ENCODE measurements around the gene DDIT4. TPM values are rescaled to one million over a fixed set of nuclear protein-coding genes. Genes with fewer than 3 reads are reported as not detected.
"Not testable (repeated sequence)": the region's sequence is repeated elsewhere in the genome, so short reads cannot be mapped to it uniquely, and the experiment has no call there.

The DDIT4 gene, protein sequence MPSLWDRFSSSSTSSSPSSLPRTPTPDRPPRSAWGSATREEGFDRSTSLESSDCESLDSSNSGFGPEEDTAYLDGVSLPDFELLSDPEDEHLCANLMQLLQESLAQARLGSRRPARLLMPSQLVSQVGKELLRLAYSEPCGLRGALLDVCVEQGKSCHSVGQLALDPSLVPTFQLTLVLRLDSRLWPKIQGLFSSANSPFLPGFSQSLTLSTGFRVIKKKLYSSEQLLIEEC
- 100 to 1,000 TPM in 1 of 2 donors, 10 to 100 TPM in 1; 45.5 to 147 TPM for total RNA-seq

DNA sequence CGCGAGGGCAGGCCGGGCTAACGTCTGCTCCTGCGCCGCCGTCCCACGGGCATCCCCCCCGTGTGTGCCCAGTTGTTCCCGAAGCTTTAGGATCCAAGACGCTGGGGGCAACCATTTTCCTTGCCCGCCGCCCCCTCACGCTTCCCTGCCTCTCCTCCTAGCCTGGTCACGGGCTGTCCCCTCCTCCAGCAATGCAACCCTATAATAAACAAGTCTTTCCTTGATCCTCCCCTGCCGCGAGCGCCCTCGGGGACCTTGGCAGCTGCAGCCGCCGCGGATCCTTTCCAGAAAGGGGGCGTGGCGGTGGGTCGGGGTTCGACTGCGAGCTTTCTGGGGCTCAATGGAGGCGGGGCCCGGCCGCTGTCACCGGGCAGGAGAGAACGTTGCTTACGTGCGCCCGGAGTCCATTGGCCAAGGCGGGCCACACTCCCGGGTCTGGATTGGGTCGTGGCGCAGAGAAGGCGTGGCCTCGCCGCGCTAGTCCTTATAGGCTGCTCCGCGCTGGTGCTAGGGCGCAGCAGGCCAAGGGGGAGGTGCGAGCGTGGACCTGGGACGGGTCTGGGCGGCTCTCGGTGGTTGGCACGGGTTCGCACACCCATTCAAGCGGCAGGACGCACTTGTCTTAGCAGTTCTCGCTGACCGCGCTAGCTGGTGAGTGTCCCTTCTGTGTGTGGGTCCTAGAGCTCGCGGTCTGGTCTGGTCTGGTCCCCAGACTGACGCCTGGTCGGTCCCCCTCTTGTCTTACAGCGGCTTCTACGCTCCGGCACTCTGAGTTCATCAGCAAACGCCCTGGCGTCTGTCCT, at the start of gene DDIT4:
Gene DDIT4 (plus strand): TSS at position 515 of the 803 bp plus-strand sequence. CDS start 293 bp downstream, outside the sequence.
- intact Hi-C loops (cut with DNase I): loop anchor here (2.0 kb wide), 1 partner anchor 57 kb away; no protein-coding TSS in a partner anchor
- Histone ChIP-seq H3K9me3 (no peaks in the 10 kb centered on the region), H3K4me3 (peak within 1 kb of the TSS; percentile 79), H3K4me1 (peaks cover 28% of the 10 kb centered on the region), H3K36me3 (no peaks in the 10 kb centered on the region), H3K9ac (ENCODE audit: low read depth in 2 of 2, low read length in 2 of 2) (peak within 1 kb of the TSS; percentile 97 to 99), H3K27me3 (no peaks in the 10 kb centered on the region), H3K27ac (peak within 1 kb of the TSS; percentile 97)
- DNase-seq: peak; percentile 99
- TF ChIP-seq, protein P1, sequence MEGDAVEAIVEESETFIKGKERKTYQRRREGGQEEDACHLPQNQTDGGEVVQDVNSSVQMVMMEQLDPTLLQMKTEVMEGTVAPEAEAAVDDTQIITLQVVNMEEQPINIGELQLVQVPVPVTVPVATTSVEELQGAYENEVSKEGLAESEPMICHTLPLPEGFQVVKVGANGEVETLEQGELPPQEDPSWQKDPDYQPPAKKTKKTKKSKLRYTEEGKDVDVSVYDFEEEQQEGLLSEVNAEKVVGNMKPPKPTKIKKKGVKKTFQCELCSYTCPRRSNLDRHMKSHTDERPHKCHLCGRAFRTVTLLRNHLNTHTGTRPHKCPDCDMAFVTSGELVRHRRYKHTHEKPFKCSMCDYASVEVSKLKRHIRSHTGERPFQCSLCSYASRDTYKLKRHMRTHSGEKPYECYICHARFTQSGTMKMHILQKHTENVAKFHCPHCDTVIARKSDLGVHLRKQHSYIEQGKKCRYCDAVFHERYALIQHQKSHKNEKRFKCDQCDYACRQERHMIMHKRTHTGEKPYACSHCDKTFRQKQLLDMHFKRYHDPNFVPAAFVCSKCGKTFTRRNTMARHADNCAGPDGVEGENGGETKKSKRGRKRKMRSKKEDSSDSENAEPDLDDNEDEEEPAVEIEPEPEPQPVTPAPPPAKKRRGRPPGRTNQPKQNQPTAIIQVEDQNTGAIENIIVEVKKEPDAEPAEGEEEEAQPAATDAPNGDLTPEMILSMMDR (IDR thresholded peaks at IDR 0.05): no peak

DNA sequence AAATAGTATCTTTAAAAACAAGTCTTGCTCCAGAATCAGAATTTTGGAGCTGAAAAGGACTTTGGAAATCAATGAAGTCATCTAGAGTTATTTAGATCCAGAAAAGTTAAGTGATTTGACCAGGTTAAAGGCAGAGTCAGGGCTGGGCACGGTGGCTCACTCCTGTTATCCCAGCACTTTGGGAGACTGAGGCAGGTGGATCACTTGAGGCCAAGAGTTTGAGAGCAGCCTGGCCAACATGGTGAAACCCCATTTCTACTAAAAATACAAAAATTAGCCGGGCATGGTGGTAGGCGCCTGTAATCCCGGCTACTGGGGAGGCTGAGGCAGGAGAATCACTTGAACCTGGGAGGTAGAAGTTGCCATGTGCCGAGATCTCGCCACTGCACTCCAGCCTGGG, 49.5 kb upstream of the DDIT4 start:
- intact Hi-C loops (cut with DNase I): loop anchor here (5.0 to 10.0 kb wide), 3 partner anchors 99 to 319 kb away; no protein-coding TSS in a partner anchor
- H3K36me3 ChIP-seq, H3K27ac ChIP-seq, DNase-seq, H3K9me3 ChIP-seq, H3K4me1 ChIP-seq, H3K27me3 ChIP-seq, H3K4me3 ChIP-seq: not testable (repeated sequence)
- H3K9ac ChIP-seq (ENCODE audit: low read depth in 2 of 2, low read length in 2 of 2): peak overlapping the region in 1 of 2 donors; percentile 1

DNA sequence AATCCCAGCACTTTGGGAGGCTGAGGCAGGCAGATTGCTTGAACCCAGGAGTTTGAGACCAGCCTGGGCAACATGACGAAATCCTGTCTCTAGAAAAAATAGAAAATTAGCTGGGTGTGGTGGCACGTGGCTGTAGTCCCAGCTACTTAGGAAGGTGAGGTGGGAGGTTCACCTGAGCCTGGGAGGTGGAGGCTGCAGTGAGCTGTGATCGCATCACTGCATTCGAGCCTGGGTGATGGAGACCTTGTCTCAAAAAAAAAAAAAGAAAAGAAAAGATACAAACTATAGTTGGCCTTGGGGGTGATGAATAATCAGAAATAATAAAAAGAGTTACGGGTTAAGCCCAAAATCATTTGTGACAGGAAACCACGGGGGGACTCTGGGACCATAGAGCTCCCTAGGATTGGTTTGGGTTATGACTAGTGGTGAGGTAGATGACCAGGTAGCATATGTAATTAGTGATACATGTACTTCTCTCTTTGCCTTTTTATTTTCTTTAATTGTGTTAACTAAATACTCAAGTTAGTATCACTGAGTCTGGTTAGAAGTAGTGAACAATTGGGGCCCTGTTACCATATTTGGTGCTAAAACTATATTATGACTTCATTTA, 47.2 kb upstream of the DDIT4 start:
- no peaks in the 10 kb centered on the region for H3K36me3 ChIP-seq

DNA sequence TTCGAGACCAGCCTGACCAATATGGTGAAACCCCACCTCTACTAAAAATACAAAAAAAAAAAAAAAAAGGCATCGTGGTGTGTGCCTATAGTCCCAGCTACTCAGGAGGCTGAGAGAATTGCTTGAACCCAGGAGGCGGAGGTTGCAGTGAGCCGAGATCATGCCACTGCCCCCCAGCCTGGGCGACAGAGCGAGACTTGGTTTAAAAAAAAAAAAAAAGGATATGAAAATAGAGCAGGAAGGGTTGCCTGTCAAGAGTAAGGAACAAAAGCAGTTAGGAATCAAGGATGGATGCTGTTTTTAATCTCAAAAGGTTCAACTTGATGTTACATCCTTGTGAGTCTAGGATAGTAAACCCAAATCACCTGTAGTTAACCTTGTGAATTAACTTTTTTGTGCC, 45.9 kb upstream of the DDIT4 start:
- H3K27me3 ChIP-seq: no peaks in the 10 kb centered on the region
- no peak for DNase-seq
- H3K4me1 ChIP-seq: no peaks in the 10 kb centered on the region
- H3K9ac ChIP-seq (ENCODE audit: low read depth in 2 of 2, low read length in 2 of 2): no peak overlapping the region
- no peaks in the 10 kb centered on the region for H3K36me3 ChIP-seq
- intact Hi-C loops (cut with DNase I): loop anchor here (5.0 to 10.0 kb wide), 3 partner anchors 103 to 323 kb away; no protein-coding TSS in a partner anchor
- no peak overlapping the region for H3K4me3 ChIP-seq
- no peak overlapping the region for H3K27ac ChIP-seq
- H3K9me3 ChIP-seq: no peaks in the 10 kb centered on the region
- TF ChIP-seq, protein P1 (IDR thresholded peaks at IDR 0.05): no peak

More for the DNA sequence above, 47.2 kb upstream of the DDIT4 start:
- Histone ChIP-seq H3K4me1 (peaks cover 3% of the 10 kb centered on the region), H3K4me3 (no peak overlapping the region), H3K27me3 (no peaks in the 10 kb centered on the region), H3K27ac (no peak overlapping the region), H3K9ac (ENCODE audit: low read depth in 2 of 2, low read length in 2 of 2) (no peak overlapping the region), H3K9me3 (no peaks in the 10 kb centered on the region)
- intact Hi-C loops (cut with DNase I): loop anchor here (5.0 to 10.0 kb wide), 3 partner anchors 102 to 322 kb away; no protein-coding TSS in a partner anchor
- no peak for DNase-seq
- TF ChIP-seq, protein P1 (IDR thresholded peaks at IDR 0.05): no peak

DNA sequence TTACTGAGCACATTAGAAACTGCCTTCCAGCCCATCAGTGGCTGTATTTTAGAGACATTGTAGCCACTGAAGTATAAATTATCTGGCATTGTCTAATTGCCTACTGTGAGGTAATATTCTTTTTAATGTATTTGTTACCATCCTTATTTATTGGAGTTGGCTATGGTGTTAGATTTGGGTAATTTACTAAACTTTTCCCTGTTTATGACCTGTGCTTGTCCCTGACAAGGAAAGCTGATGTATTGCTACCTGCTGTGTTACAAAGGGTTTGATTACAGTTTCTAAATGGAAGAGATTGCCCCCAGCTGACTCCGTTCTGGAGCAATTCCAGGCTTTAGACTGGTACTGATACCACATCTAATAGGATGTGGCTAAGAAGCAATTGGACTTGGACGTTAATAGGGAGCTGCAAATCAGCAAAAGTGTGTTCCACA, 45.4 kb upstream of the DDIT4 start:
- Histone ChIP-seq H3K27ac (no peak overlapping the region), H3K4me1 (no peaks in the 10 kb centered on the region)
- intact Hi-C loops (cut with DNase I): loop anchor here (5.0 to 10.0 kb wide), 3 partner anchors 104 to 324 kb away; no protein-coding TSS in a partner anchor

More for the DNA sequence above, 45.4 kb upstream of the DDIT4 start:
- Histone ChIP-seq H3K9ac (ENCODE audit: low read depth in 2 of 2, low read length in 2 of 2) (no peak overlapping the region), H3K9me3 (no peaks in the 10 kb centered on the region), H3K36me3 (no peaks in the 10 kb centered on the region), H3K27me3 (no peaks in the 10 kb centered on the region), H3K4me3 (no peak overlapping the region)
- TF ChIP-seq, protein P1 (IDR thresholded peaks at IDR 0.05): no peak
- DNase-seq: no peak
